A549 (cell line): ENCODE data around the gene TMEM138.

Experiments
- CBX2 ChIP-seq: fragments of 200-600 bp; sonication (generic); IDR thresholded peaks from 2 replicates; pipeline ENCODE4 v1.6.1; 2016; ENCODE audit warnings: low read depth, mild to moderate bottlenecking, borderline replicate concordance
- CTCF ChIP-seq: fragments of >200 bp; sonication (Bioruptor Twin); formaldehyde crosslinking; IDR thresholded peaks from 3 replicates; pipeline ENCODE4 v1.5.1; 2016
- EP300 ChIP-seq, 2 experiments: fragments of >200 bp; sonication (Bioruptor Twin); formaldehyde crosslinking; IDR thresholded peaks; 2 replicates in 1 of 2; 3 replicates in 1 of 2; pipeline ENCODE4 v1.6.1; 2016 to 2017
- HDAC2 ChIP-seq: fragments of 200-600 bp; sonication (generic); IDR thresholded peaks from 2 replicates; pipeline ENCODE4 v1.6.1; 2016
- JUN ChIP-seq, 2 experiments: fragments of >200 bp; sonication (Bioruptor Twin); formaldehyde crosslinking; IDR thresholded peaks; 2 replicates in 1 of 2; 3 replicates in 1 of 2; pipeline ENCODE4 v1.6.1; 2016 to 2017
- KDM1A ChIP-seq: fragments of 200-600 bp; sonication (generic); IDR thresholded peaks from 2 replicates; pipeline ENCODE4 v1.6.1; 2016; ENCODE audit warnings: low read depth, mild to moderate bottlenecking
- MYC ChIP-seq: IDR thresholded peaks from 2 replicates; pipeline ENCODE4 v1.6.1; 2012; ENCODE audit warnings: mild to moderate bottlenecking, inconsistent platforms, low read length, improper control_type of control experiment, borderline replicate concordance
- RAD21 ChIP-seq, 2 experiments: fragments of >200 bp in 1 of 2; sonication (Bioruptor Twin) in 1 of 2; formaldehyde crosslinking in 1 of 2; IDR thresholded peaks in 1 of 2; conservative IDR thresholded peaks in 1 of 2; 2 replicates in 1 of 2; 3 replicates in 1 of 2; pipeline ENCODE4 v1.6.1; 2012 to 2018; ENCODE audit warnings: inconsistent platforms in 1 of 2
- RFX5 ChIP-seq: fragments of 450-650 bp; IDR thresholded peaks from 2 replicates; pipeline ENCODE4 v1.7.1; 2014; ENCODE audit warnings: antibody characterized with exemption, mild to moderate bottlenecking, moderate library complexity

DNA sequence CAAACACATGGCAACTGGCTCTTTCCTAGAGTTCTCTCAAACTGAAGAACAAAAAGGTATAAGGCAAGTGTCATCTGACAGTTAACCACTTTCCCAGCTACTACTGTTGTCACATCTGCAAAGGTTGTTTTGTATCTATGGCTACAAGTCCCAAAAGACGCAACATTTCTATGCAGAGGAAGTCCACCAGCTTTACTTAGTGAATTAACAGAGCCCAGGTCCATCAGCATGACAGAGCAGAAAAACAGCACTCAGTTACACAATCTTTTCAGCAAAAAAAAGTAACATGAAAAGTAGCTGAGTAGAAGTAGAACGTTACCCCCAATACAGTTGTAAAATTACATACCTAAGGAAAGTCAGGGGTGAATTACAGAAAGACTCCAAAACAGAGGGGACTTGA, 55.5 kb downstream of the TMEM138 start:
- TF ChIP-seq CTCF (no peak), MYC (no peak), RAD21 (conservative IDR thresholded peaks at IDR 0.05 in 1 of 2, IDR thresholded peaks at IDR 0.05 in 1 of 2) (no peak), RFX5 (no peak), HDAC2 (no peak), KDM1A (no peak), CBX2 (no peak), JUN (IDR thresholded peaks at IDR 0.05) (no peak), EP300 (IDR thresholded peaks at IDR 0.05) (no peak)
